ENCODE results near the gene POU4F1.

DNA sequence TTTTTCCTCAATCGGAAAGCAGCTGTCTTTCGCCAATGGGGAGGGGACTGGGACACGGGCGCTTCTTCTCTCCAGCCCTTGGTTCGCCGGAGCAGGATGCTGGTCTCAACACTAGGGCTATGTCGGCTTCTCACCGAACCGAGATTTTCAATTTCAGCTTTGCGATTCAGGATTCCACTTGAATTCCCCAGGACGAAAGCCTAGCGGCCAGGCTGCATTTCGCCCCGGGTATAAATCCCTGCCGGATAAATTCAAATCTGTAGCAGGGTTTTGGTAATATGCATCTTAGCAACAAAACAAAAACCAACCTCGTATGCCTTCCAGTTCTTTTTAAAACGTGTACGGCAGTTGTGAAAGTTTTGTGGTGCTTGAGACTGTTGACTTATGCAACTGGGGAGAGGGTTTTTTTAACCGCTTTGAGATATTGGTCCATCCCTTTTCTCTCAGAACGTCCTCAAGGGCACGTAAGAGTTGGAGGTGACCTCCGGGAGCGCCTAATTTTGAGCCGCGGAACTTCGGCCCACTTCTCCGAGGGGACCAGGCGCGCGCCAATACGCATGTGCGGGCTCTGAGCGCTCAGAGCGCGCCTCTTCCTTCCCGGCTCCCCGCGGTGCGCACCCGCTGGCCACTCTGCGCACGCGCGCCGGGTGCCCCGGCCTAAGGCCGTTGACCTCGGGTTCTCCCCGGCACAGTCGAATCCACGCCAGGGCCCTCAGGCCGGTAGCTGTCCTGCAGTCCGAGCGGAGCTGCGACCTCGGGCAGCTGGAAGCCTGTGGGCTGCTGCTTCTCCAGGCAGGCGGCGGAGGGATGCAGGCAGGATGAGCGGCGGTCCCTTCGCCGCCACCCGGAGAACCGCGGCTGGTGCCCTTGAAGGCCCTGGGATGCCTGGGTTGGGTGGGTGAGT lies 7.6 kb downstream of the POU4F1 start:
- TF ChIP-seq, protein P1, sequence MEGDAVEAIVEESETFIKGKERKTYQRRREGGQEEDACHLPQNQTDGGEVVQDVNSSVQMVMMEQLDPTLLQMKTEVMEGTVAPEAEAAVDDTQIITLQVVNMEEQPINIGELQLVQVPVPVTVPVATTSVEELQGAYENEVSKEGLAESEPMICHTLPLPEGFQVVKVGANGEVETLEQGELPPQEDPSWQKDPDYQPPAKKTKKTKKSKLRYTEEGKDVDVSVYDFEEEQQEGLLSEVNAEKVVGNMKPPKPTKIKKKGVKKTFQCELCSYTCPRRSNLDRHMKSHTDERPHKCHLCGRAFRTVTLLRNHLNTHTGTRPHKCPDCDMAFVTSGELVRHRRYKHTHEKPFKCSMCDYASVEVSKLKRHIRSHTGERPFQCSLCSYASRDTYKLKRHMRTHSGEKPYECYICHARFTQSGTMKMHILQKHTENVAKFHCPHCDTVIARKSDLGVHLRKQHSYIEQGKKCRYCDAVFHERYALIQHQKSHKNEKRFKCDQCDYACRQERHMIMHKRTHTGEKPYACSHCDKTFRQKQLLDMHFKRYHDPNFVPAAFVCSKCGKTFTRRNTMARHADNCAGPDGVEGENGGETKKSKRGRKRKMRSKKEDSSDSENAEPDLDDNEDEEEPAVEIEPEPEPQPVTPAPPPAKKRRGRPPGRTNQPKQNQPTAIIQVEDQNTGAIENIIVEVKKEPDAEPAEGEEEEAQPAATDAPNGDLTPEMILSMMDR (IDR thresholded peaks at IDR 0.05) = no peak
- TF ChIP-seq POLR2A (IDR thresholded peaks at IDR 0.05) = no peak
